ENCODE measurements around the gene ZBTB7A.

Gene ZBTB7A

DNA sequence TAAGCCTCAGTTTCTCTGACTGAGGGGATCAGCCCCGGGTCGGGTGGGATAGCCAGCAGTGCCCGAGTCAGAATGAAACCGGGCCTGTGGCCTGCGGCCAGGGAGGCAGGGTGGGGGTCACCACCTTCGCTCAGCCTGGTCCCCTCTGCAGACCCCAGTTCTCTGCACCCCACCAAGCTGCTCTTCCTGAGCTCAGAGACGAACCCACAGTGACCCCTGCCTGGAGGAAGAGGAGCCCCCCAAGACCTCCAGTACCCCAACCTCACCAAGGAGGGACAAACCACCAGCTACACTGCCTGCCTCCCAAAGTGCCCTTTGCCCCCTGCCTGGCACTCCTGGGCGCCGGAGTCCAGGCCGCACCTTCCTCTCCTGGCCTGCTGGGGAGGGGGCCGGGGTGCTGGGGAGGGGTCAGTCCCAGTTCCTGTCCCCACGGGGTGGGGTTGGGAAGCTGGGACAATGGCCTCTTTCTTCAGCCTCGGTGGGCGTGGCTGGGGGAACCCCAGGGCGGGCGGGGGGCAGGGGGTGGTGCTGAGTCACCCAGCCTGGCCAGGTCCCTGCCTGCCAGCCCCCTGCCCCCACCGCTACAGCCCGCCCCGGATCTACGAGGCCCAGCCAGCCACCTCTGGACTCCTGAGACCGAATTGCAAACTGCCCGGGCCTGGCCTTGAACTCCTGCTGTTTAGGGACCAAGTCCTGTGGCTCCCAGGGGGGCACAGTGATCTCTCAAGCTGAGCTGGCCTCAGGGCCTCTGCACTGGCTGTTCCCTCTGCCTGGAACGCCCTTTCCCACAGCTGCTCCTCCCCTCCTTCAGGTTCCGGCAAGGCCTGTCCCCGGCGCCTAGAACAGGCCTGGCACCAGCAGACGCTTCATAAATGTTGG is 14.3 kb downstream of the ZBTB7A start:
- DNase-seq: peak in 1 of 2 donors; percentile 63

DNA sequence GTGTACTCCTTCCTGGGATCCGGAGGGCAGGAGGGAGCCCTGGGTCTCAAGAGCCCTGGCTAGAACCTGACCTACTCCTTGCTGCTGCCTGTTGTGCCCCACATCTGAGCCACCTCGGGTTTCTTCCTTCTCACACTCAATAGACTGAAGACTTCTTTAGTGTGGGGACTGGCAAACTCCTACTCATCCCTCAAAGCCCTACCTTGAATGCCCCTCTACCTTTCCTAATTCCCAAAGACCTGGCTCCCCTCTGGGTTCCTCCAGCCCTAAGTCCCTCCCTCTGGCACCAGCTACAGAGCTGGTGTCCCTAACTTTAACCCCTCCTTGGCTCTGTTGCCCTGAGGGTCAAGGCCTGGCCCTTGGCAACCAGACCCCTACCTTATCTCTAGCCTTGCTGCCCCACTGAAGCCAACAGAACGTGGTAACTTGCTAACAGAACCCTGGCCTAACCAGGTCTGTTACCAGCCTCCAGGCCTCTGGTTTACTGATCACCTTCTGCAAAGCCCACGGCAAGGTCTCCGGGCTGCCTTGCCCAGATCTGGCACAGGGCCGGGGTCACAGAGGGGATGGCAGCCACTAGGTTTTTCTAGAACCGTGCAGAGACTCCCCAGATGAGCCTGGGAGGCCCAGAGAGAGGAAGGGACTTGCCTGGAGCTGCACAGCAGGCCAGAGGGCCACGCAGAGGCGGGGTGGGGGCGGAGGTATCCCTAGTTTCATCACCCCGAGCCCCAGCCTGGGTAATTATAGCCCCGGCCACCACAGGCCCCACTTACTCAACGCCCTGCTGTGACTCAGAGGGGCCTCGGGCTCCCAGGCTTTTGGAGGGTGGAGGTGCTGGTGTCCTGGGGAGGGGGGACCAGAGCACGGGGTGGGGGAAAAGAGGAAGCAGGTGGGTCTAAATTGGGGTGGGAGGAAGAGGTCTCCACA is 15.3 kb downstream of the ZBTB7A start:
- DNase-seq: peak in 1 of 2 donors; percentile 71

GRCh38 chr19:4049432-4049831 is 17.3 kb downstream of the ZBTB7A start:
- DNase-seq: no peak

- DNase-seq: no peak
These were observed 19.6 kb downstream of the ZBTB7A start for GRCh38 chr19:4046946-4047683.

- DNase-seq: no peak
These were observed 20.4 kb downstream of the ZBTB7A start for GRCh38 chr19:4046362-4046691.

GRCh38 chr19:4045597-4046361 is 20.9 kb downstream of the ZBTB7A start:
- no peak for DNase-seq

DNA sequence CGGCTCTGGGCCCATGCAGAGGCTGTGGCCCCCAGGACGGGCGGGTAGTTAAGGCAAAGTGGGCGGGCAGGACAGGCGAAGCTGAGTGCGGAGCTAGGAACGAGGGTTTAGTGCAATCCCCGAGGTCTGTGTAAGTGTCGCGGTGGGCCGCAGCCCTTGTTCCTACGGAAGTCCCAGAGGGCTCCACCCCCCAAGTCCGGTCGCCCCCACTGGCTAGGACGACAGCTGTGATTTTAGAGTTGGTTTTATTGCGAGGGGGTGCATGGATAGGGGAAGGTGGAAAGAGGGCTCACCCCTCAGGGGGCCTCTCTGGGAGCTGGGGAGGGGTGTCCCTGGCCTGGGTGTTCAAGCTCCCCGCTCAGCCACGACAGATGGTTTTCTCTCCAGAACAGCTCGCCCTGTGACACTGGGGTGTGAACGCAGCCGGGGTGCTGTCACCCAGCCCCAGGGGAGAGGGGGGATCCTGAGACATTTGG is 21.7 kb downstream of the ZBTB7A start:
- DNase-seq: no peak

DNA sequence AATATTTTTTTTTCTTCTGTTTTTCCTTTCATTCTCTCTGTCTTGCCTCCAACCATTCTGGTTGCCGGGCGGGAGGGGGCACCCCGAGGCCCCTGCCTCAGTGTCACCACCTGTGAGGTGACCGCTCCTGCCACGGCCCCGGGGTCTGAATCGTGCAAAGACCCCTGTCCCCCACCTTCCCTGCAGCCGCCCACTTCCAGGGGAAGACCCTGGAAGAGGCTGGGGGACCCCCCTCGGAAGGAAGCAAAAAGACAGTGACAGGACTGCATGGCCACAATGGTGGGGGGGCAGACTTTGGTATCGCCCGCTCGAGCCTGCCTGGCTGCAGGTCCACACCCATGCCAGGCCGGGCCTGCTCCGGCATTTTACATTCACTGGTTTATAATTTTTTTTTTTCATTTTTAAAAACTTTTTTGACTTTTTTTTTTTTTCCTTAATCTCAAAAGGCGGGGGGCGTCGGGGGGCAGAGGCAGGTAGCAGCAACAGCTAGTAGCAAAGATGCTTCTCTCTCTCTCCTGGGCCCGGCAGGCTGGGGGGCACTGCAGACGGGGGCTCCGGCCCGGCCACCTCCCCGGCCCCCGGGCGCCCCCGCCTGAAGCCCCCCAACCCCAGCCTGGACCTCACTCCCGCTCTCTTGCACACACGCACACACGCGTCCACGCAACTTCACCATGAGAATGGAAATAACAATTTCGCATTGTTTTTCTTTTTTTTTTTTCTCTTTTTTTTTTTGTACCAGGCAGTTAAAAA is 22.6 kb downstream of the ZBTB7A start:
- no peak for DNase-seq

- no peak for DNase-seq
These were observed 23.3 kb downstream of the ZBTB7A start for GRCh38 chr19:4043401-4043800.

DNA sequence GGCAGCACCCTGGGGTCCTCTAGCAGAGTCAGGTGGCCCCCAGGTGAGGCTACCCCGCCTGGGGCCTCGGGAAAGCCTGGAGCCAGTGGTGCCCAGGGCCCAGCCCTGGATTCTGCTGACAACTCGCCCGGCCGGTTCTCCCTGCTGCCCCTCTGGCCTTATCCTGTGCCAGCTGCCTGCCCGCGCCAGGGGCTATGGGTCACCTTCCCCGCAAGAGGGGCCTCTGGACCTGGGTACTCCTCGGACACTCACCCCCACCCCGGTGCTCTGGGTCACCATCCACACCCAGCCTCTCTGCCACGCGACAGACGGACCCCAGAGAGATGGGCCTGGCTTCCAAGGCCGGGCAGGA is 24.0 kb downstream of the ZBTB7A start:
- DNase-seq: no peak

DNA sequence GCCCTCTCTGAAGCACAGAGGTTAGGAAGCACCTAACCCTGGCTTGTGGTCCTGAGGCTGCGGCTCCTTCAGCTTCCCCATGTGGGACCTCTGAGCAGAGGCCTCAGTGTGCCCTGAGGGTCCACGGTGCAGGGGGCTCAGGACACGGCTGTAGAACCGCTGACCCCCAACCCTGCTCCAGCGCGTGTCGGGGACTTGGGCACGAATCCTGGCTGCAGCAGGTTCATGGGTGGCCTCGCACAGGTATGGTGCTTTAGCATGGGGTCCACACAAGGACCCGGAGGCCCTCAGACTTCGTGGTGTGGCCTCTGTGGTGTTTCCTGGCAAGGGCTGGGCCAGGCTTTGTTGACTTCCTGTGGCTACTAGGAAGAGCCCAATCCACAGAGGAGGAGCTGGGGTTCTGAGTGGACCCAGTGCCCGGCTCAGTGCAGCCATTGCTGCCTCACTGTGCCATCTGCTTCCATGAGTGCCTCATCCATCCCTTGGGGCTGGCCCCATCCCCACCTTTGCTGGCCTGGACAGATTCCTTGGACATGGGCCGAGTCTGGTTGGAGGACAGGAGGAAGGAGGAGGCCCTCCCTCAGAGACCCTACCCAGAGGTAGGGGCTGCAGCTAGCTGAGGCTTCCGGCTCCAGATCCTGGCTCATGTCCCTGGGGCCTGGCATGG is 24.5 kb downstream of the ZBTB7A start:
- no peak for DNase-seq

DNA sequence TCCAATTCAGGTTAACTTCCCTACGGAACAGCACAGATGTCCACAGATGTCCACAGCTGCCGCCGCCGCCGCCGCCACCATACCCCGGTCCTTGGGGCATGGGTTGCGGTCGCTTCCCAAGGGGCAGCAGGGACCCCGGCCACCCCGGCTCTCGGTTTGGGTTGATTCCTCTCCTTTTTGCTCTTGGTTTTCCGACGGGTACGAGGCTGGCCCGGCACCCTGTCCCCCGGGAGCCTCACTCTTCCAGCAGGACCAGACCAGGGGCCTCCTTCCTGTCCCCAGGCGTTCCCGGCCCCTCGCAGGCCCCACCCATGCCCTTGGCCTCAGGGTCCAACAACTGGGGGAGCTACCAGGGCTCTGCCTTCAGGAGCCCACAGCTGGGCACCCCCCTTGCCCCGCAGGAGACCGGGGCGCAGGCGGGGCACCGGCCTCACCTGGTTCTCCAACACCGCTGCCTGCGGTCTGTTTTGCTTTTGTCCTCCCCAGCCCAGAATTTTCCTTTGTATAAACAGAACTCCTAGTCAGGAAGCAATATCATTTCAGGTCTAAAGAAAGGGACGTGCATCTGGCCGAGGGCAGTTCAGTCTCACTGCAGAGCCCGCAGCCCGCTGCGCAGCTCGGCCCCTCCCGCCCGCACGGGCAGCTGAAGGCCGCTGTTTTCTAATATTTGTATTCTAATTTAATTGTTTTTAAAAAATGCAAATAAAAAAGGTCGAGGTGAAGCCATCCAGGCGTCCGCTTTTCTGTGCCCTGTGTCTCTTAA is 27.9 kb downstream of the ZBTB7A start:
- DNase-seq: no peak

GRCh38 chr19:4038057-4038456 is 28.6 kb downstream of the ZBTB7A start:
- no peak for DNase-seq

- no peak for DNase-seq
These were observed 29.3 kb downstream of the ZBTB7A start for GRCh38 chr19:4037301-4037949.

DNA sequence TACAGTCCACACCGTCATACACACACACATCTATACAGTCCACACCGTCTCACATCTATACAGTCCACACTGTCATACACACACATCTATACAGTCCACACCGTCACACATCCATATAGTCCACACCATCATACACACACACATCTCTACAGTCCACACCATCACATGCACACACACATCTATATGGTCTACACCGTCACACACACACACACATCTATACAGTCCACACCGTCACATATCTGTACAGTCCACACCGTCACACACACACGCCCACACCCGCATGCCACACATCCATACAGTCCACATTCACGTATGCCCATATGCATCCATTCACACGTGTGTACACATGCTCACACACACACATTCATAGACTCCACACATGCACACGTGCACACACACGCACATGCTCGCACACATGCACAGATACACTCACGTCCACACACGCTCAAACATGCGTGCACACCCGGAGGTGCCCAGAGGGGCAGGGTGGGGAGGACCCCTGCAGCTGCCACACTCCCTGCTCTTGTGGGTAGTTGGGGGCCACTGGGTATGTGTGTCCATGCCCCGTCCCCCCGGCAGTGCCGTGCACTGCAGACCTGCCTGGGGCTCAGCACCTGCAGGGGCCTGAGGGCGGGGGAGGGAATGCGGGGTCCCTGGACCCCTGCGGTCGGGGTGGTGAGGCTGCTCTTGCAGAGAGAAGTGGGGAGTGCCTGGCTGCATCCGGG is 30.0 kb downstream of the ZBTB7A start:
- DNase-seq: no peak

GRCh38 chr19:4035582-4035981 is 31.1 kb downstream of the ZBTB7A start:
- no peak for DNase-seq

DNA sequence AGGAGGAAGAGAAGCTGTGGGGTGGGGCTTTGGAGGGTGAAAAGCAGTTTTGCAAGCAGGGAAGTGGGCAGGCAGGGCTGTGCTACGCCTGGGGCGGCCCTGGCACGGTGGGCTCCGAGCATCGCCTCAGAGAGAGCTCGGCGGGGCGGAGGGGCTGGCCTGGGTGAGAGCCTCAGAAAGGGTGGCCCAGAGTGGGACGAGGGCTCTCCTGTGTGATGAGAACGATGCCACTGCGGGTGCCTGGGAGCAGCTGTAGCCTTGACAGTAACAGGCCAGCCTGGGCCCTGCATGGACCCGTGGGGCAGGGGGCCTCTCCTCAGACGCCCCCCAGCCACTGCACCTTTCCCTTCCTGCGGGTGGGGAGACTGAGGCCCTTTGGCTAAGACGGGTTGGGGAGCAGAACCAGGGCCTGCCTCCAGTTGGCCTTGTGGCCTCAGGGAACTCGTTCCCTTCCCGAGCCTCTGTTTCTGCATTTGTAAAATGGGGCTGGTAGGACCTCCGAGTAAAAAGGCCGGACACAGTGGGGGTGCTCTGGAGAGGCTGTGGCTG is 31.6 kb downstream of the ZBTB7A start:
- no peak for DNase-seq

Data from bone marrow (tissue), 2 donors.